B cell (primary cell): Measurements from ENCODE around the gene MPPED2.

Experiments used
- CTCF ChIP-seq: fragments of 200-600 bp; IDR thresholded peaks from one replicate; pipeline ENCODE4 v1.8.0; 2022; ENCODE audit warnings: antibody characterized with exemption, mild to moderate bottlenecking
- EZH2 ChIP-seq: IDR thresholded peaks from 2 replicates; pipeline ENCODE4 v1.6.1; 2012; ENCODE audit warnings: borderline replicate concordance, low read depth, mild to moderate bottlenecking, moderate library complexity, low read length; ENCODE audit not compliant: insufficient read depth, poor library complexity, severe bottlenecking

DNA sequence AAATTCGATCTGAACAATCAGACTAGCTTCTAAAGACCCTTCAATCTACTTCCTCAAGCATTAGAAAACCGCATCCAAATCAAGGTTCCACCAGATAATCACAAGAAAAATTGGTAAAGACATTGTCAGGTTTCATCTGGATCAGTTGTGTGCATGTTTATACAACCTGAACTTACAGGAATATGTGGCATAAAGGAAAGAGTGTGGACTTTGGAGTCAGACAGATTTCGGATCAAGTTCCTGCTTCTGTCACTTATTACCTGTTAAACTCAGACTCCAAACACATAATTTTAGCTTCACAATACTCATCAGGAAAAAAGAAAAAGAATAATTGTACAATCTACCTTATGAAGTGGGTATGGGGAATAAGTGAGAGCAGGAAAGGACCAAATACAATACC, 80.5 kb downstream of the MPPED2 start:
- TF ChIP-seq CTCF (no peak), EZH2 (no peak)
